HFFc6 (cell line): ENCODE results near the gene CHID1. TPM values are rescaled to one million over a fixed set of nuclear protein-coding genes. Genes with fewer than 3 reads are reported as not detected.

Experiments
- DNase-seq: peaks from one replicate; pipeline ENCODE4 v3.0.0-alpha.2; 2018
- H3K27ac Mint-ChIP-seq: 2 replicates; pipeline ENCODE4 v1.8.0; 2020; ENCODE audit warnings: mild to moderate bottlenecking, mixed read lengths
- H3K27me3 Mint-ChIP-seq: 2 replicates; pipeline ENCODE4 v1.8.0; 2021; ENCODE audit warnings: mild to moderate bottlenecking, moderate library complexity, mixed read lengths; ENCODE audit not compliant: insufficient read depth
- H3K36me3 Mint-ChIP-seq: 2 replicates; pipeline ENCODE4 v1.8.0; 2021; ENCODE audit warnings: low read depth, mixed read lengths
- H3K4me1 Mint-ChIP-seq: 2 replicates; pipeline ENCODE4 v1.8.0; 2020; ENCODE audit warnings: low read depth, mixed read lengths
- H3K4me3 Mint-ChIP-seq: 2 replicates; pipeline ENCODE4 v1.8.0; 2020; ENCODE audit warnings: mild to moderate bottlenecking, moderate library complexity, mixed read lengths
- H3K9me3 Mint-ChIP-seq: 2 replicates; pipeline ENCODE4 v1.8.0; 2020; ENCODE audit warnings: mild to moderate bottlenecking, mixed read lengths
- CTCF ChIP-seq: fragments of 200-600 bp; sonication (generic); IDR thresholded peaks from 2 replicates; pipeline ENCODE4 v1.5.0; 2021; ENCODE audit warnings: antibody characterized with exemption, mild to moderate bottlenecking
- total RNA-seq, 6 experiments: library from RNA; stranded (reverse); fragmentation: NEBNext Ultra II Directional; extraction: Animal tissue kit (Norgen Biotek cat#: 25700); gene quantifications; 2 replicates in 1 of 6; 3 replicates in 5 of 6; pipeline ENCODE4 v1.2.3, GENCODE V29; 2021

CHID1 gene
- total RNA-seq, 6 experiments from 2014 or later: 116 to 145 (median 133) TPM

DNA sequence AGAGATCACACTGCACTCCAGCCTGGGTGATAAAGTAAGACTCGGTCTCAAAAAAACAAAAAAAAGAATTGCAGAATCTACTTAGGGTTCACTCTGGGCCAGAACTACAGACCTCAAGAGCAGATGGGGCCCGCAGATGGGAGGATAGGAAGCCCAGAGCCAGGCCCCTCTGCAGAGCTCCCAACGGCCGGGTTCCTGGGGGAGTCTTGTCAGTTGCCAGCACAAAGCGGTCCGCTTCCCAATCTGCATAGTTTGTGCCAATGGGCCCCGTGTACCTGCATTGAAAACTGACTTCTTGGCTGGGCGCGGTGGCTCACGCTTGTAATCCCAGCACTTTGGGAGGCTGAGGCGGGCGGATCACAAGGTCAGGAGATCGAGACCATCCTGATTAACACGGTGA, 1.7 kb upstream of the CHID1 start:
- no peak for TF ChIP-seq CTCF
- DNase-seq: no peak
- peaks cover 24% of the 10 kb centered on the region for H3K4me1 Mint-ChIP-seq
- no peaks in the 10 kb centered on the region; the same call in 1 of the 2 replicates for H3K27me3 Mint-ChIP-seq
- no peaks in the 10 kb centered on the region for H3K36me3 Mint-ChIP-seq
- H3K27ac Mint-ChIP-seq: no peak overlapping the region
- H3K9me3 Mint-ChIP-seq: no peaks in the 10 kb centered on the region
- no peak overlapping the region; the same call in 1 of the 2 replicates for H3K4me3 Mint-ChIP-seq

DNA sequence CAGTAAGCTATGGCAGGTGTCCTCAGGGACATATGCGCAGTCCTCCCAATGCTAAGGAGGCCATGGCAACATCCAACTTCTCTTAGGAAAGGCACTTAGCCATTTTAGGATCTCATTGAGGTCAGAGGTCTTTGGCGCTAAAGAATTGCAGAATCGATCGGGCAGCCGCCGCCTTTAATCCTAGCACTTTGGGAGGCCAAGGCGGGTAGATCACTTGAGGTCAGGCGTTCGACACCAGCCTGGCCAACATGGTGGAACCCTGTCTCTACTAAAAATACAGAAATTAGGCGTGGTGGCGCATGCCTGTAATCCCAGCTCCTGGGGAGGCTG, 1.2 kb upstream of the CHID1 start:
- Mint-ChIP-seq H3K27ac (peak overlapping the region; percentile 82), H3K36me3 (no peaks in the 10 kb centered on the region), H3K4me1 (peaks cover 24% of the 10 kb centered on the region), H3K27me3 (no peaks in the 10 kb centered on the region; the same call in 1 of the 2 replicates), H3K4me3 (peak overlapping the region; percentile 85), H3K9me3 (no peaks in the 10 kb centered on the region)
- TF ChIP-seq CTCF: no peak
- no peak for DNase-seq

GRCh38 chr11:911031-911889, 650 bp upstream of the CHID1 start:
- H3K27me3 Mint-ChIP-seq: no peaks in the 10 kb centered on the region; the same call in 1 of the 2 replicates
- TF ChIP-seq CTCF: no peak
- peaks cover 24% of the 10 kb centered on the region for H3K4me1 Mint-ChIP-seq
- peak overlapping the region; percentile 85 for H3K4me3 Mint-ChIP-seq
- H3K9me3 Mint-ChIP-seq: no peaks in the 10 kb centered on the region
- H3K36me3 Mint-ChIP-seq: 0 out of 2 replicates have a peak, but pooled peaks cover 3% of the 10 kb centered on the region
- H3K27ac Mint-ChIP-seq: peak overlapping the region; percentile 82
- DNase-seq: peak; percentile 28

GRCh38 chr11:910044-910588, 494 bp downstream of the CHID1 start:
- 0 out of 2 replicates have a peak, but pooled peaks cover 3% of the 10 kb centered on the region for H3K36me3 Mint-ChIP-seq
- peak overlapping the region; percentile 93 for H3K4me3 Mint-ChIP-seq
- no peak for DNase-seq
- H3K27ac Mint-ChIP-seq: peak overlapping the region; percentile 68
- H3K27me3 Mint-ChIP-seq: no peaks in the 10 kb centered on the region; the same call in 1 of the 2 replicates
- peaks cover 24% of the 10 kb centered on the region for H3K4me1 Mint-ChIP-seq
- no peak for TF ChIP-seq CTCF
- H3K9me3 Mint-ChIP-seq: no peaks in the 10 kb centered on the region

DNA sequence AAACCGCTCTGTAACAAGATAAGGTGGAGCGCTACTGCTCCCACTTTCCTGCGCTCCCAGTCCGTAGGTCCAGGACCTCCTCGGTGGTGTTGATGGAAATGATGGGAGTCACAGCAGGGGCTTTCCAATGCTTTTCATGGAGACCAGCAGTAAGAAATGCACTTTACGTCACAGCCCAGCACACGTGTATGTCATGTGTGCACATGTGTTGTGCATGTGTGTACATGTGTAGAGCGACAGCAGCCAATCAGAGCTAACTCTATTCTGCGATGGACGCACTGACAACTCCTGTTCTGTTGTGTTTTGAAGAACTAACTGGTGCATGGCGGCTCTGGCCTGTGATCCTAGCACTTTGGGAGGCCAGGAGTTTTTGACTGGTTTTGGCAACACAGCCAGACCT, 1.2 kb downstream of the CHID1 start:
- Mint-ChIP-seq H3K4me3 (peak overlapping the region; percentile 93), H3K4me1 (peaks cover 24% of the 10 kb centered on the region), H3K9me3 (no peaks in the 10 kb centered on the region), H3K27me3 (no peaks in the 10 kb centered on the region; the same call in 1 of the 2 replicates), H3K36me3 (0 out of 2 replicates have a peak, but pooled peaks cover 3% of the 10 kb centered on the region), H3K27ac (no peak overlapping the region)
- no peak for DNase-seq
- no peak for TF ChIP-seq CTCF
